ENCODE measurements around the gene SYNE2. TPM values are rescaled to one million over a fixed set of nuclear protein-coding genes. Genes with fewer than 3 reads are reported as not detected.

SYNE2 gene
- total RNA-seq, 1 experiment from 2014 or later: 16.0 TPM

DNA sequence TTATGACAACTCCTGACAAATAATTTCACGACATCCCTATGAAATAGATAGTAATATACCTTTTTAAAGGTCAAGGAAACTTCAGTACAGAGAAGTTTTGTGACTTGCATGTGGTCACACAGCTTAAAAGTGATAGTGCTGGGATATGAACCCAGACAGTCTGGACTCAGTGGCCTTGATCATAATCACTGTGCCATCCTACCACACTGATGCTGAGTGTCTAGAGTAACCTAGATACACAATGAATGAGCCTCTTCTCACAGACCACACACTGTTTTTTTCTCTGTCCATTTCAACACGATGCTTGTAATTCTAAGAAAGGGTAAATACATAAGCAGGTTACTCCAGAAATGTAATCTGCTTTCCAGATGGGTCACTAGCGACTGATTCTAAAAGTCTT, 88.2 kb downstream of the SYNE2 start:
- Histone ChIP-seq H3K4me2 (ENCODE audit: low read length) (no peak overlapping the region), H3K9ac (ENCODE audit: low read length) (no peak overlapping the region), H3K9me3 (ENCODE audit: low read length) (no peaks in the 10 kb centered on the region), H3K79me2 (ENCODE audit: low read length) (no peaks in the 10 kb centered on the region), H3K27me3 (ENCODE audit: low read length) (no peaks in the 10 kb centered on the region), H2AFZ (ENCODE audit: low read length) (no peak overlapping the region), H3K4me3 (ENCODE audit: low read length) (no peak overlapping the region), H3F3A (ENCODE audit: low read length, unreplicated experiment) (no peaks in the 10 kb centered on the region), H4K20me1 (ENCODE audit: low read length) (no peaks in the 10 kb centered on the region), H3K4me1 (ENCODE audit: insufficient read depth, low read length) (no peaks in the 10 kb centered on the region), H3K9me2 (replicated peaks; ENCODE audit: low read length) (no peaks in the 10 kb centered on the region), H3K27ac (ENCODE audit: low read length) (no peak overlapping the region), H3K36me3 (ENCODE audit: low read depth, low read length) (no peaks in the 10 kb centered on the region)
- DNase-seq (no peak), ATAC-seq (no peak)
- intact Hi-C loops (cut with micrococcal nuclease): no loop called here
- TF ChIP-seq EZH2phosphoT487 (IDR thresholded peaks at IDR 0.05; ENCODE audit: borderline replicate concordance, low read length): no peak
- TF ChIP-seq, protein P1, sequence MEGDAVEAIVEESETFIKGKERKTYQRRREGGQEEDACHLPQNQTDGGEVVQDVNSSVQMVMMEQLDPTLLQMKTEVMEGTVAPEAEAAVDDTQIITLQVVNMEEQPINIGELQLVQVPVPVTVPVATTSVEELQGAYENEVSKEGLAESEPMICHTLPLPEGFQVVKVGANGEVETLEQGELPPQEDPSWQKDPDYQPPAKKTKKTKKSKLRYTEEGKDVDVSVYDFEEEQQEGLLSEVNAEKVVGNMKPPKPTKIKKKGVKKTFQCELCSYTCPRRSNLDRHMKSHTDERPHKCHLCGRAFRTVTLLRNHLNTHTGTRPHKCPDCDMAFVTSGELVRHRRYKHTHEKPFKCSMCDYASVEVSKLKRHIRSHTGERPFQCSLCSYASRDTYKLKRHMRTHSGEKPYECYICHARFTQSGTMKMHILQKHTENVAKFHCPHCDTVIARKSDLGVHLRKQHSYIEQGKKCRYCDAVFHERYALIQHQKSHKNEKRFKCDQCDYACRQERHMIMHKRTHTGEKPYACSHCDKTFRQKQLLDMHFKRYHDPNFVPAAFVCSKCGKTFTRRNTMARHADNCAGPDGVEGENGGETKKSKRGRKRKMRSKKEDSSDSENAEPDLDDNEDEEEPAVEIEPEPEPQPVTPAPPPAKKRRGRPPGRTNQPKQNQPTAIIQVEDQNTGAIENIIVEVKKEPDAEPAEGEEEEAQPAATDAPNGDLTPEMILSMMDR (conservative IDR thresholded peaks at IDR 0.05; ENCODE audit: low read depth, low read length): no peak
- no peak for TF ChIP-seq EZH2 (IDR thresholded peaks at IDR 0.05; ENCODE audit: low read length, unreplicated experiment)
- ChIA-PET POLR2A (ENCODE audit: unreplicated experiment) (no interaction called here), CTCF (no interaction called here)
- no TSS peak for BruUV-seq (replicated peaks)

DNA sequence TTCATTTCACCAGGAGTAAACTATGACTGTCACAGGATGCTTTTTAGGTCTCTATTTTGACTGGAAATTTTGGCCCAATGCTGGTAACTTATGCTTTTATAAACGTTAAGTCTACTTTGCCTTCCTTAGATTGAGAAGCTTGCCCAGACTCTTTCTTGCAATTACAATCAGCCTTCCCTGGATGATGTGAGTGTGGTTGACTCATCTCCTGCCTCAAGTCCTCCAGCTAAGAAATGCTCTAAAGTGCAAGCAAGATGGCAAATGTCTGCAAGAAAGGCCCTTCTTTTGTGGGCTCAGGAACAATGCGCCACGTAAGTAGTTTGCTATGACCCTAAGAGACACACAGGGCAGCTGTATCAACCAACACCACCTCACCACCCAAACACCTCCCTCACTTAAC, 96.9 kb downstream of the SYNE2 start:
- TF ChIP-seq EZH2phosphoT487 (IDR thresholded peaks at IDR 0.05; ENCODE audit: borderline replicate concordance, low read length) (no peak), EZH2 (IDR thresholded peaks at IDR 0.05; ENCODE audit: low read length, unreplicated experiment) (no peak)
- TF ChIP-seq, protein P1 (conservative IDR thresholded peaks at IDR 0.05; ENCODE audit: low read depth, low read length): no peak
- Histone ChIP-seq H3K36me3 (ENCODE audit: low read depth, low read length) (no peaks in the 10 kb centered on the region), H3K27me3 (ENCODE audit: low read length) (no peaks in the 10 kb centered on the region), H3K9me2 (replicated peaks; ENCODE audit: low read length) (no peaks in the 10 kb centered on the region), H3K9ac (ENCODE audit: low read length) (no peak overlapping the region), H3K4me1 (ENCODE audit: insufficient read depth, low read length) (no peaks in the 10 kb centered on the region), H3K4me2 (ENCODE audit: low read length) (no peak overlapping the region), H3K27ac (ENCODE audit: low read length) (no peak overlapping the region), H4K20me1 (ENCODE audit: low read length) (no peaks in the 10 kb centered on the region), H3K9me3 (ENCODE audit: low read length) (no peaks in the 10 kb centered on the region), H2AFZ (ENCODE audit: low read length) (no peak overlapping the region), H3K79me2 (ENCODE audit: low read length) (no peaks in the 10 kb centered on the region), H3K4me3 (ENCODE audit: low read length) (no peak overlapping the region), H3F3A (ENCODE audit: low read length, unreplicated experiment) (no peaks in the 10 kb centered on the region)
- no peak for ATAC-seq
- no TSS peak for BruUV-seq (replicated peaks)
- DNase-seq: no peak
- CTCF ChIA-PET: no interaction called here
- intact Hi-C loops (cut with micrococcal nuclease): loop anchor here (5.0 kb wide), 1 partner anchor 97 kb away; the partner anchor contains the start of gene SYNE2
- POLR2A ChIA-PET (ENCODE audit: unreplicated experiment): no interaction called here

DNA sequence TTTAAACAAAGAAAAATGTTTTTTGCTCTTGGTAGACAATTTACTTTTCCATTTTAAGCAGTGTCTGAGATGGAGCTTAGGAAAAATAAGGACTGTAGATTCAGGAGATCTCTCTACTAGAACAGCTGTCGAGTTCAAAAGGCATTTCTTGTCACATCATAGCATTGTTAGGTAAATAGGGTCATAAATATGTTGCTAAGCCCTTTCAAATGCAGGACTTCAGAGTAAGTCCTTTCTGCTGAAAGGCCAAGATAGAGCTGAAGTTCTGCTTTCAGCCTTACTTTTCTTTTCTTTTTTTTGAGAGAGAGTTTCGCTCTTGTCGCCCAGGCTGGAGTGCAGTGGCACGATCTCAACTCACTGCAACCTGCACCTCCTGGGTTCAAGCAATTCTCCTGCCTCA, 98.2 kb downstream of the SYNE2 start:
- intact Hi-C loops (cut with micrococcal nuclease): loop anchor here (5.0 kb wide), 1 partner anchor 99 kb away; the partner anchor contains the start of gene SYNE2
- Histone ChIP-seq H3K79me2 (ENCODE audit: low read length) (no peaks in the 10 kb centered on the region), H3K9me3 (ENCODE audit: low read length) (no peaks in the 10 kb centered on the region), H3F3A (ENCODE audit: low read length, unreplicated experiment) (no peaks in the 10 kb centered on the region), H3K36me3 (ENCODE audit: low read depth, low read length) (no peaks in the 10 kb centered on the region), H3K9me2 (replicated peaks; ENCODE audit: low read length) (no peaks in the 10 kb centered on the region), H3K27ac (ENCODE audit: low read length) (no peak overlapping the region), H3K4me1 (ENCODE audit: insufficient read depth, low read length) (no peaks in the 10 kb centered on the region), H4K20me1 (ENCODE audit: low read length) (no peaks in the 10 kb centered on the region), H2AFZ (ENCODE audit: low read length) (no peak overlapping the region), H3K4me2 (ENCODE audit: low read length) (no peak overlapping the region), H3K27me3 (ENCODE audit: low read length) (no peaks in the 10 kb centered on the region), H3K4me3 (ENCODE audit: low read length) (no peak overlapping the region), H3K9ac (ENCODE audit: low read length) (no peak overlapping the region)
- POLR2A ChIA-PET (ENCODE audit: unreplicated experiment): no interaction called here
- BruUV-seq (replicated peaks): no TSS peak
- CTCF ChIA-PET: no interaction called here
- TF ChIP-seq EZH2 (IDR thresholded peaks at IDR 0.05; ENCODE audit: low read length, unreplicated experiment) (no peak), EZH2phosphoT487 (IDR thresholded peaks at IDR 0.05; ENCODE audit: borderline replicate concordance, low read length) (no peak)
- TF ChIP-seq, protein P1 (conservative IDR thresholded peaks at IDR 0.05; ENCODE audit: low read depth, low read length): no peak
- ATAC-seq (no peak), DNase-seq (no peak)

Measured in PC-3 (cell line).